PFSK-1 (cell line): ENCODE data around the gene RNF151.

ENCODE experiments used
- FOXP2 ChIP-seq: optimal IDR thresholded peaks from 2 replicates; pipeline ENCODE3; 2011; ENCODE audit warnings: borderline replicate concordance, control low read depth, inconsistent platforms; ENCODE audit not compliant: insufficient read depth; ENCODE audit errors: extremely low read length, extremely low read depth
- POLR2AphosphoS5 ChIP-seq: IDR thresholded peaks from 2 replicates; pipeline ENCODE4 v1.6.1; 2012; ENCODE audit warnings: low read depth, mild to moderate bottlenecking, control low read depth, low read length, moderate library complexity
- REST ChIP-seq, 2 experiments: IDR thresholded peaks; 2 replicates each; pipeline versions ENCODE4 v1.6.1 to v1.8.0; 2011 to 2012; ENCODE audit warnings: low read depth in 2 of 2, low read length in 2 of 2, control low read depth in 1 of 2, inconsistent platforms in 1 of 2, mild to moderate bottlenecking in 1 of 2, moderate library complexity in 1 of 2; ENCODE audit not compliant: insufficient read depth in 1 of 2
- SIN3A ChIP-seq: IDR thresholded peaks from 2 replicates; pipeline ENCODE4 v1.6.1; 2012; ENCODE audit warnings: mild to moderate bottlenecking, low read length, moderate library complexity, borderline replicate concordance; ENCODE audit not compliant: insufficient read depth
- TAF1 ChIP-seq: IDR thresholded peaks from 2 replicates; pipeline ENCODE4 v1.6.1; 2012; ENCODE audit warnings: low read length, control low read depth, borderline replicate concordance; ENCODE audit not compliant: insufficient read depth

RNF151 gene

GRCh38 chr16:1981398-1981836 is 14.8 kb downstream of the RNF151 start, which contains the start of gene NOXO1:
Gene NOXO1 (minus strand): TSS chr16:1981469. CDS start chr16:1981179, 290 bp downstream.
- TF ChIP-seq POLR2AphosphoS5 (no peak), SIN3A (no peak), FOXP2 (no peak), REST (IDR thresholded peaks at IDR 0.05; ENCODE audit: insufficient read depth in 1 of 2, low read depth in 2 of 2, low read length in 2 of 2) (no peak), TAF1 (no peak)

GRCh38 chr16:1982013-1982433 is 15.4 kb downstream of the RNF151 start:
- TF ChIP-seq TAF1, result no peak
- no peak for TF ChIP-seq POLR2AphosphoS5
- no peak for TF ChIP-seq REST (IDR thresholded peaks at IDR 0.05; ENCODE audit: insufficient read depth in 1 of 2, low read depth in 2 of 2, low read length in 2 of 2)
- TF ChIP-seq SIN3A, result no peak
- TF ChIP-seq FOXP2, result no peak

GRCh38 chr16:1982991-1983543 is 16.4 kb downstream of the RNF151 start:
- no peak for TF ChIP-seq POLR2AphosphoS5
- TF ChIP-seq FOXP2, result no peak
- no peak for TF ChIP-seq REST (IDR thresholded peaks at IDR 0.05; ENCODE audit: insufficient read depth in 1 of 2, low read depth in 2 of 2, low read length in 2 of 2)
- TF ChIP-seq SIN3A, result no peak
- TF ChIP-seq TAF1, result no peak

- peak; percentile 68; the same call in 1 of the 2 replicates for TF ChIP-seq SIN3A
- no peak for TF ChIP-seq FOXP2
- TF ChIP-seq REST (IDR thresholded peaks at IDR 0.05; ENCODE audit: insufficient read depth in 1 of 2, low read depth in 2 of 2, low read length in 2 of 2), result 0 out of 4 replicates have a peak, but pooled peaks of 1 of the 2 experiments have one; percentile 44
- peak; percentile 64 for TF ChIP-seq POLR2AphosphoS5
- TF ChIP-seq TAF1, result peak; percentile 85
Measured at GRCh38 chr16:1983544-1984346, 17.1 kb downstream of the RNF151 start, which contains the start of gene GFER. Gene GFER (plus strand): TSS chr16:1984193. CDS start chr16:1984219, 26 bp downstream.
